ENCODE measurements around the gene RERE.

- TF ChIP-seq EZH2 (IDR thresholded peaks at IDR 0.05; ENCODE audit: low read depth, unreplicated experiment) = no peak
- TF ChIP-seq CTCF (conservative IDR thresholded peaks at IDR 0.05; ENCODE audit: low read depth in 2 of 2) = no peak
- TF ChIP-seq ZNF114 (CRISPR knock-in tag; IDR thresholded peaks at IDR 0.05) = no peak
- TF ChIP-seq STAT1 (IDR thresholded peaks at IDR 0.05; ENCODE audit: unreplicated experiment) = no peak
- TF ChIP-seq, protein P1, sequence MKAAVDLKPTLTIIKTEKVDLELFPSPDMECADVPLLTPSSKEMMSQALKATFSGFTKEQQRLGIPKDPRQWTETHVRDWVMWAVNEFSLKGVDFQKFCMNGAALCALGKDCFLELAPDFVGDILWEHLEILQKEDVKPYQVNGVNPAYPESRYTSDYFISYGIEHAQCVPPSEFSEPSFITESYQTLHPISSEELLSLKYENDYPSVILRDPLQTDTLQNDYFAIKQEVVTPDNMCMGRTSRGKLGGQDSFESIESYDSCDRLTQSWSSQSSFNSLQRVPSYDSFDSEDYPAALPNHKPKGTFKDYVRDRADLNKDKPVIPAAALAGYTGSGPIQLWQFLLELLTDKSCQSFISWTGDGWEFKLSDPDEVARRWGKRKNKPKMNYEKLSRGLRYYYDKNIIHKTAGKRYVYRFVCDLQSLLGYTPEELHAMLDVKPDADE (IDR thresholded peaks at IDR 0.05) = no peak
- no peak for TF ChIP-seq POLR2AphosphoS5 (IDR thresholded peaks at IDR 0.05; ENCODE audit: low read depth)
- TF ChIP-seq JUNB (IDR thresholded peaks at IDR 0.05; ENCODE audit: unreplicated experiment) = no peak
- TF ChIP-seq EZH2phosphoT487 (IDR thresholded peaks at IDR 0.05; ENCODE audit: unreplicated experiment) = no peak
- TF ChIP-seq CREB1 (CRISPR knock-in tag; IDR thresholded peaks at IDR 0.05; ENCODE audit: low read depth) = no peak
Measured at GRCh38 chr1:8816831-8817411, 519 bp downstream of the RERE start.
